Dermis microvascular lymphatic vessel endothelial cell (primary cell): ENCODE data around the gene SLC13A2. TPM values are rescaled to one million over a fixed set of nuclear protein-coding genes. Genes with fewer than 3 reads are reported as not detected.
"Not testable (repeated sequence)": the region's sequence is repeated elsewhere in the genome, so short reads cannot be mapped to it uniquely, and the experiment has no call there.

Experiments used
- DNase-seq, 2 donors: peaks; one replicate each; pipeline versions ENCODE4 v3.0.0 to v3.0.0-alpha.2; 2010; ENCODE audit warnings: low read depth in 2 of 2
- total RNA-seq: library from RNA; depleted of rRNA; stranded (reverse); fragments of >200 nt; gene quantifications from 2 replicates; pipeline ENCODE4 v1.2.1, GENCODE V29; 2014

SLC13A2 gene, protein sequence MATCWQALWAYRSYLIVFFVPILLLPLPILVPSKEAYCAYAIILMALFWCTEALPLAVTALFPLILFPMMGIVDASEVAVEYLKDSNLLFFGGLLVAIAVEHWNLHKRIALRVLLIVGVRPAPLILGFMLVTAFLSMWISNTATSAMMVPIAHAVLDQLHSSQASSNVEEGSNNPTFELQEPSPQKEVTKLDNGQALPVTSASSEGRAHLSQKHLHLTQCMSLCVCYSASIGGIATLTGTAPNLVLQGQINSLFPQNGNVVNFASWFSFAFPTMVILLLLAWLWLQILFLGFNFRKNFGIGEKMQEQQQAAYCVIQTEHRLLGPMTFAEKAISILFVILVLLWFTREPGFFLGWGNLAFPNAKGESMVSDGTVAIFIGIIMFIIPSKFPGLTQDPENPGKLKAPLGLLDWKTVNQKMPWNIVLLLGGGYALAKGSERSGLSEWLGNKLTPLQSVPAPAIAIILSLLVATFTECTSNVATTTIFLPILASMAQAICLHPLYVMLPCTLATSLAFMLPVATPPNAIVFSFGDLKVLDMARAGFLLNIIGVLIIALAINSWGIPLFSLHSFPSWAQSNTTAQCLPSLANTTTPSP
- total RNA-seq, result not detected in 2 replicates

DNA sequence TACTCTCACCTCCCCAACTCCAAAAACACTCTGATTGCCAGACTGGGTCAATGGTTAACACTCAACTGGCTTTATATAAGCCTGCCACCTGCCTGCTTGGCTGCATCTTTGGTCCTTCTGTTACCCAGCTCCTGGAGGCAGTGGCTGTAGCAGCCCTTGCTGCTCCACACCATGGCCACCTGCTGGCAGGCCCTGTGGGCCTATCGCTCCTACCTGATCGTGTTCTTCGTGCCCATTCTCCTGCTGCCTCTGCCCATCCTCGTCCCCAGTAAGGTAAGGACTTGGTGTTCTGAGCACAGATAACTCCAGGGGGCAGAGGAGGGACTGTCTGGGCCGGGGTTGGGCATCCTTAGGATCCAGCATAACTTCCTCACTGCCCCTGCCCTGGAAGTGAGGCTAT, at the start of gene SLC13A2:
SLC13A2 (plus strand) TSS at position 103 of the 400 bp plus-strand sequence; CDS start at position 172, 69 bp downstream.
- no peak for DNase-seq

DNA sequence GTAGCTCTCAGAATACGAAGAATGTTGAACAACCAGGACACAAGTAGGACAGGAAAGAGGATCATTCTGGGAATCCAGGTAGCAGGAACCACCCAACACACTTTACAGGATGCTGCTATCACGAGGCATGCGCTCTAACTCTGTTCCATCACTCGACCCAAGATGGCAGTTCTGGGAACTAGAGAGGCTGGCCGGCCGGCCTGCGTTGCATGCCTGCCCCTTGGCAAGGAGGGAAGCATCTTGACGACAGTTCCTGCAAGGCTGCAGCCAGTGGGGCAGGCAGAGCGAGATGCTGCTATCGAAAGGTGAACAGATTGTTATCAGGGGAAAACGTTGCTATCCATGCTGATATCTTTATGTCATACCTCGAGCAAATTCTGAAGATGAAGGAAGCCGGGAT, 48.2 kb upstream of the SLC13A2 start:
- no peak for DNase-seq

DNA sequence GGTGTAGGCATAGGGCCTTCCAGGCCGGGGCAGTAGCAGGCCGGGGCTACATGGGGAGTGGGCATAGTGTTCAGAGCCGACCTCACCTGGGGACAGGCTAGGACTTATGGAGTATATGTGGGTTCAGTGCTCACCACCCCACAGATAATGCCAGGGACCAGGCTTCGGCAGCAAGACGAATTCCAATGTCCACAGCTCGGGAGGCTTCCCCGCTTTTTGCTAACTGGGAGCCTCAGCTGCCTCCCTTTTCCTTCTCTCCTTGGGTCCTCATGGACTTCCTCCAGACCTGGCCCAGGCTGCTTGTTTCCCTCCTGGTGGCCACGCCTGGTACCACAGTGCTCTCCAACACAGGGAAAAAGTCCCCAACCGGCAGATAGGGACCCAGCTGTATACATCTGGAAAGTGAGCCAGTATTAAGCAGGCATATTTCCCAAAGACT, 47.3 kb upstream of the SLC13A2 start:
- DNase-seq, result no peak

DNA sequence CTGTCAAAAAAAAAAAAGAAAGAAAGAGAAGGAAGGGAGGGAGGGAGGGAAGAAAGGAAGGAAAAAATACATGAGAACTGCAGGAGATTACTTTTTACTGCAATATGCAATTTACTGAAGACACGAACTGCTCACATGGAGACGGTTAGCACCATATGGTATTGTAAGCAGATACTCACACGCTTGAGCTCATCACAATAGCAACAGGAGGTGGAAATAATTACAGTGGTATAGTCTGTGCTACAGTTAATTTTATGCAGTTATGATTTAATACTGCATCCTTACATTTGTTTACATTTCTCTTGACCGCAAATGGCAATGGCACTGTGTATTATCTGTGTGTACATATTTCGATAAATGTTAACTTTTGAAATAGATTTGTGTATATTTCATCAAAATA, 46.1 kb upstream of the SLC13A2 start:
- no peak for DNase-seq

DNA sequence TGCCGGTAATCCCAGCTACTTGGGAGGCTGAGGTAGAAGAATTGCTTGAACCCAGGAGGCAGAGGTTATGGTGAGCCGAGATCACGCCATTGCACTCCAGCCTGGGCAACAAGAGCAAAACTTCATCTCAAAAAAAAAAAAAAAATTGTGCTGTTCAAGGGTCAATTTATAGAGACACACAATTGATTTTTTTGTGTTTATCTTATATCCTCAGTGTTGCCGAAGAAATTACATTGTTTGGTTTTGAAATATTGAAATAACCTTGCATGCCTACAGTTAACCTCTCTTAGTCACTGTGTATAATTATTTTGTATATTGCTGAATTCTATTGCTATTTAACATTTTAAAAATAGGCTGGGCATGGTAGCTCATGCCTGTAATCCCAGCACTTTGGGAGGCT, 45.5 kb upstream of the SLC13A2 start:
- not testable (repeated sequence) for DNase-seq

DNA sequence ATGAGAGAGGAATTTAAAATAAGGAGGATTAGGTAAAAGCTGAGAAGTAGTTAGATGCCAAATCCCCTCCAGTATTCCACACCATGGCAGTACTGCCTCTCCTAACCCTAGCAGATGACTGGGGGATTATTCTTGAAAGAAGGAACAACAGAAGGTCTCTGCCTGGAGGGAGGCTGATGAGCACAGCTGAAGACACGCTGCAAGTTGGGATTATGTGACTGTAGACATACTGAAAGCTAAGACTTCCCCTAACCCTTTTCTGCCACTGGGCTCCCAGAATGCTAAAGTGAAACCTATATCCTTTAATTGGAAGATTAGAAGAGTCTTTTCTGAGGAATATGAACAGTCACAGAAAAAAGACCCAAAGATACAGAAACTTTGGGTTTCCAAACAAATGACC, 39.7 kb upstream of the SLC13A2 start:
- no peak for DNase-seq

DNA sequence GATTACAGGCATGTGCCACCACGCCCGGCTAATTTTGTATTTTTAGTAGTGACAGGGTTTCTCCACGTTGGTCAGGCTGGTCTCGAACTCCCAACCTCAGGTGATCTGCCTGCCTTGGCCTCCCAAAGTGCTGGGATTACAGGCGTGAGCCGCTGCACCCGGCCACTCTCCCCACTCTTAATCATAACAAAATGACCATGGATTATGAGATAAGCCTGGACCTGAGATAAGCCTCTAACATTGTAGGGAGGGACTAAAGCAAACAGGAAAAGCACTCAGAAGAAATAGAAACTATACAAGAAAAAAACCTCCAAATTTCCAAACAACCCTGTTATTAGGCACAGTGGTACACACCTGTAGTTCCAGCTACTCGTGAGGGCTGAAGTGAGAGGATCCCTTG, 39.1 kb upstream of the SLC13A2 start:
- DNase-seq, result not testable (repeated sequence)

DNA sequence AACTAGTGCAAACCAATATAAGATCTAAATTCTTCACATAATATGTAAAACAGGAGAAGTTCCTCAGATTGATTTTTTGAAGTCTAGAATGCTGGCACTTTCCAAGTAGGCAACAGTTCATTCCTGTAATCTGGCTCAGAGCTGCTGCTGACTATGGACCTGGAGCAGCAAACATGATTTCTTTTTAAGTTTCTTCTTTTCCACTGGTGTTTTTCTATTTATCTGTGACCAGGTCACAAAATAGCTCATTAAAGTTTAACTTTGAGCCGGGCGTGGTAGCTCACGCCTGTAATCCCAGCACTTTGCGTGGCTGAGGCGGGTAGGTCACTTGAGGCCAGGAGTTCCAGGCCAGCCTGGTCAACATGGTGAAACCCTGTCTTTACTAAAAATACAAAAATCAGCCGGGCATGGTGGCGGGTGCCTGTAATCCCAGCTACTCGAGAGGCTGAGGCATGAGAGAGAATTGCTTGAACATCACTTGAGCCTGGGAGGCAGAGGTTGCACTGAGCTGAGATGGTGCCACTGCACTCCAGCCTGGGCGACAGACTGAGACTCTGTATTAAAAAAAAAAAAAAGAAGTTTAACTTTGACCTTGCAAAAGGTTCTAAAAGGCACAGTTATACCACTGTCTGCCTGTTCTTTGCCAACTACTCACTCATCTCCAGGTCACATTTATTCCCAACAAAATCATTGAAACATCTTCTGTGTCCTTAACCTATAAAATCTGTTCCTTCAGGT, 29.4 kb upstream of the SLC13A2 start:
- no peak for DNase-seq

DNA sequence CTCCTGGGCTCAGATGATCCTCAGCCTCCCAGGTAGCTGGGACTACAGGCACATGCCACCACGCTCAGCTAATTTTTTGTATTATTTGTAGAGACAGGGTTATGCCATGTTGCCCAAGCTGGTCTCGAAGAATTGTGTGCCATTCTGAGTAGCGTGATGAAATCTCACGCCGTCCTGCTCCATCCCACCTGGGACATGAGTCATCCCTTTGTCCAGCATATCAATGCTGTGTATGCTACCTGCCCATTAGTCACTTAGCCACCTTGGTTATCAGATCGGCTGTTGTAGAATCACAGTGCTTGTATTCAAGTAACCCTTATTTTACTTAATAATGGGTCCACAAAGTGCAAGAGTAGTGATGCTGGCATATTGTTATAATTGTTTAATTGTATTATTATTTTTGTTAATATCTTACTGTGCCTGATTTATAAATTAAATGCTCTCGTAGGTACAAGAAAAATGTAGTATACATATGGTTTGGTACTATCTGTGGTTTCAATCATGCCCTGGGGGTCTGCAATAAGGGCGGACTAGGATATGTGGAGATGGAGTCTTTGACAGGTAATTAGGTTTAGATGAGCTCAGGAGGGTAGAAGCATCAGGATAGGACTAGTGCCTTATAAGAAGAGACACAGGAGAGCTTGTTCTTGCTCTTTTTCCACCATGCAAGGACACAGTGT, 26.6 kb upstream of the SLC13A2 start:
- DNase-seq, result no peak

DNA sequence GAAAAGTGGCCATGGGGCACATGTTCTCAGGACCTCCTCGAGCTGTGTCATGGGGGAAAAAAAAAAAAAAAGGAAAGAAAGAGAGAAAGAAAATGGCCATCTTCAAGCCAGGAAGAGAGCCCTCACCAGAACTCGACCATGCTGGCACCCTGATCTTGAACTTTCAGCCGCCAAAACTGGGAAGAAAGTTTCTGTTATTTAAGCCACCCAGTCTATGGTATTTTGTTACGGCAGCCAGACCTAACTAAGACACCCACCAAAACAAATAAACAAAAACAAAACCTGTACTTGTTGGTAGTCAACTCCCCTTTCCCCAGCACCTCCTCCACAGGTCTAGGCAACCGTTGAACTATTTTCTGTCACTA, 26.1 kb upstream of the SLC13A2 start:
- no peak for DNase-seq

DNA sequence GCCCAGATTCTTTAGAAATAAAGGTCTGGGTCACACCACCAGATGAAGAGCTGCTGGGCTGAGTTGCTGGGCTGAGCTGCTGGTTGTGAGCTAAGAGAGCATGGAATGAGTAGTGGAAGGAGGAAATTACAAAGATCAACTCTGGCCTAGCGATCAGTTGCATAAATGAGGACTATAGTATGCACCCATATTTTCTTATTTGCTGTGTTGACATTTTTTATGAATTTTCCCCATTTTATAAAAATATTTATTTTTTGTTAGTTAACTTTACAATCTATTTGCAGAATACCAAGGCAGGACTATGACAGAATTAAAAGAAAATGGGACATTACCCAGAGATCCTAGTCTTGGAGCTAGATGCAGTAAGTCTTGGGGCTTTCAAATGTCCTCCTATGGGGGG, 23.6 kb upstream of the SLC13A2 start:
- no peak for DNase-seq

DNA sequence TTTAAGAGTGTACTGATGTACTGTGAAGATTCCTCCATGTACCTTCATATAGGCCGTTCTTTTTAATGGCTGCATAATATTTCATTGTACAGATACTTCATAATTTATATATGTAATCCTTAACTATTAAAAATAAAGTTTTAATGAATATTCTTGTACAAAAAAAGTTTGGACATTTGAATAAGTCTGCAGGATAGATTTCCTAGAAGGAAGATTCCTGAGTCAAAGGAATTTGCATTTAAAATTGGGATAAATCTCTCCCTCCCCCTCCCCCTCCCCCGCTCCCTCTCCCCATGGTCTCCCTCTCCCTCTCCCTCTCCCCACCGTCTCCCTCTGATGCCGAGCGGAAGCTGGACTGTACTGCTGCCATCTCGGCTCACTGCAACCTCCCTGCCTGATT, 15.6 kb upstream of the SLC13A2 start:
- DNase-seq, result no peak

DNA sequence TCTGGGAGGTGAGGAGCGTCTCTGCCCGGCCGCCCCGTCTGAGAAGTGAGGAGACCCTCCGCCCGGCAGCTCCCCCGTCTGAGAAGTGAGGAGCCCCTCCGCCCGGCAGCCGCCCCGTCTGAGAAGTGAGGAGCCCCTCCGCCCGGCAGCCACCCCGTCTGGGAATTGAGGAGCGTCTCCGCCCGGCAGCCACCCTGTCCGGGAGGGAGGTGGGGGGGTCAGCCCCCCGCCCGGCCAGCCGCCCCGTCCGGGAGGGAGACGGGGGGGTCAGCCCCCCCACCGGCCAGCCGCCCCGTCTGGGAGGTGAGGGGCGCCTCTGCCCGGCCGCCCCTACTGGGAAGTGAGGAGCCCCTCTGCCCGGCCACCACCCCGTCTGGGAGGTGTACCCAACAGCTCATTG, 14.6 kb upstream of the SLC13A2 start:
- not testable (repeated sequence) for DNase-seq

DNA sequence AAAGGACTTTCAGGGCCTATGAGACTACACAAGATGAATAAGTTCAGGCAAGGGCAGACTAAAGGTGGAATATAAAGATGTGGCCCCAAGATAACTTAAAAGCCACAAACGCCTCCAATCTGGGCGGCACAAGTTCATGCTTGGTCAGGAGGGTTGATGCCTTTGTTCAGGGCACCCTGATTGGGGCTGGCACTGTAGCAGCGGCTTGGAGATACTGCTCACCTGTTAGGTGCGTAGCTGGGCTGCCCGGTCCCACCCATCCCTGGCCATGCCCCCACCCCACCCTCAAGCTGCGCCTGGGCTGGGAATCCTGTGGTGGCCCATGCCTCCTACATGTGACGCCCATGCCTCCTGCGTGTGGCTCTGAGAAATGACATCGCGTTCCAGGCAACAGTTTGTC, 12.5 kb upstream of the SLC13A2 start:
- no peak for DNase-seq

DNA sequence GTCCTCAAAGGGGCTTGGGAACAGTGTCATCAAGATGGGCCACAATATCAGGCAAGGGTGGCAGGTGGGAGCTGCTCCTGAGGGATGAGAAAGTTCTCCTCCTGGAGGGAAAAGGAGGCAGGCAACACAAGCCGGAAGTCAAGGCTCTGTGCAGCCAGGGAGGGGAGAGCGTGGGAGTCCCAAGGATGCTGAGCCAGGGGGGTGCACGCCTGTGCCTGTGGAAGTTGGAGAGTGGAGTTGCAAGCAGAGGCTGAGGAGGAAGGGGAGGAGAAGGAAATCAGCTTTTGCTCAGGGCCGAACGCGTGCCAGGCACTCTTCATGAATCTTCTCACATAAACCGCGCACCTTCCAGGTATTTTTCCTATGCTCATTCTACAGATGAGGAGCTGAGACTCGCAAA, 7.4 kb upstream of the SLC13A2 start:
- no peak for DNase-seq

DNA sequence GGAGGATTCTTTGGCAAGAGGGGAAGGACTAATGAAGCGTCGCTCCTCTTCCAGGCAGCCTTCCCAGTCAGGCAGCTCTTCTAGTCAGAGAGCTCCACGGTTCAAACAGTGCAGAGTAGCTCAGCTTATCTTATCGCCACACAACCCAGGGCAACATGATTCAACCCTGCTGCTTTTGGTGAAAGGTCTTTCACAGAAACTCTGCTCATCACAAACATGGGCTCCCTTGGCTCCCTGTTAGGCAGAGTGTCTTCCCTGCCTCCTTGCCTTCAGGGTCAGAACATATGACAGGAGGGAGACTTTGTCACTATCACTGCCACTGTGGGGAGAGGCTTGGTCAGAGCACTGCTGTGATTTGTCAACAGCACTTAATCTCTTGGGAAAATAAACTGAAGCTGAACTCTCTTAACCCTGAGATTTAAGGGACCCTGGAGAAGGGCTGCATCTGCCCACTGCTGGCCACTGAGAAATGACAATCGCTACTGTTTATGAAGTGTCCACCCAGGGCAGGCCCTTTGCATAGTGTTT, 6.9 kb upstream of the SLC13A2 start:
- DNase-seq, result no peak

DNA sequence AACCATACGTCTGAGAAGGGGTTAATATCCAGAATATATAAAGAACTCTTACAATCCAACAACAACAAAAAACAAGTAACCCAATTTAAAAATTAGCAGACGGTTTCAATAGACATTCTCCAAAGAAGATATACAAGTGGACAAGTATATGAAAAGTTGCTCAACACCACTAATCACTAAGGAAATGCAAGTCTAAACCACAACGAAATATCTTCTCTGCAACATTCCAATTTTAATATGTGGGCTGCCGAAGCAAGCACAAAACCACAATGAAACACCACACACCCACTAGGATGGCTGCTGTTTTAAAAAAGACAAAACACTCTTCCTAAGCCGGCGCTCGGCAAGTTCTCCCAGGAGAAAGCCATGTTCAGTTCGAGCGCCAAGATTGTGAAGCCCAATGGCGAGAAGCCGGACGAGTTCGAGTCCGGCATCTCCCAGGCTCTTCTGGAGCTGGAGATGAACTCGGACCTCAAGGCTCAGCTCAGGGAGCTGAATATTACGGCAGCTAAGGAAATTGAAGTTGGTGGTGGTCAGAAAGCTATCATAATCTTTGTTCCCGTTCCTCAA, 5.9 kb upstream of the SLC13A2 start:
- no peak for DNase-seq

DNA sequence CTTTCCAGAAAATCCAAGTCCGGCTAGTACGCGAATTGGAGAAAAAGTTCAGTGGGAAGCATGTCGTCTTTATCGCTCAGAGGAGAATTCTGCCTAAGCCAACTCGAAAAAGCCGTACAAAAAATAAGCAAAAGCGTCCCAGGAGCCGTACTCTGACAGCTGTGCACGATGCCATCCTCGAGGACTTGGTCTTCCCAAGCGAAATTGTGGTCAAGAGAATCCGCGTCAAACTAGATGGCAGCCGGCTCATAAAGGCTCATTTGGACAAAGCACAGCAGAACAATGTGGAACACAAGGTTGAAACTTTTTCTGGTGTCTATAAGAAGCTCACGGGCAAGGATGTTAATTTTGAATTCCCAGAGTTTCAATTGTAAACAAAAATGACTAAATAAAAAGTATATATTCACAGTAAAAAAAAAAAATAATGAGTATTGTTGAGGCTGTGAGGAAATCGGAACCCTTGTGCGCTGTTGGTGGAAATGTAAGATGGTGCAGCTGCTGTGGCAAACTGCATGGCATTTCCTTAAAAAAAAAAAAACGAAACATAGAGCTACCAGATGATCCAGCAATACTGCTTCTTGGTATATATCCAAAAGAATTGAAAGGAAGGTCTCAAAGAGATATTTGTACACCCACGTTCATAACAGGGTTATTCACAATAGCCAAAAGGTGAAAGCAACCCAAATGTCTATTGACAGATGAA, 5.3 kb upstream of the SLC13A2 start:
- not testable (repeated sequence) for DNase-seq

DNA sequence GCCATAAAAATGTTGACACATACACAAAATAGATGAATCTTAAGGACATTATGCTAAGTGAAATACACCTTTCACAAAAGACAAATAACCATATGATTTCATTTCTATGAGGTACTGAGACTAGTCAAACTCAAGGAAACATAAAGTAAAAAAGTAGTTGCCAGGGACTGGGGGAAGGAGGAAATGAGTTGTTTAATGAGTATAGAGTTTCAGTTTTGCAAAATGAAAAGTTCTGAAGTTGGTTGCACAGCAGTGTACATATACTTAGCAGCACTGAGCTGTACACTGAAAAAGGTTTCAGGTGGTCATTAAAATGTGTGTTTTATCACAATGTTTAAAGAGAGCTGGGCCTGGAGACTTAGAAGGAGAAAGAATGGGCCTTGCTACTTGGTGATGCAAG, 4.7 kb upstream of the SLC13A2 start:
- no peak for DNase-seq

DNA sequence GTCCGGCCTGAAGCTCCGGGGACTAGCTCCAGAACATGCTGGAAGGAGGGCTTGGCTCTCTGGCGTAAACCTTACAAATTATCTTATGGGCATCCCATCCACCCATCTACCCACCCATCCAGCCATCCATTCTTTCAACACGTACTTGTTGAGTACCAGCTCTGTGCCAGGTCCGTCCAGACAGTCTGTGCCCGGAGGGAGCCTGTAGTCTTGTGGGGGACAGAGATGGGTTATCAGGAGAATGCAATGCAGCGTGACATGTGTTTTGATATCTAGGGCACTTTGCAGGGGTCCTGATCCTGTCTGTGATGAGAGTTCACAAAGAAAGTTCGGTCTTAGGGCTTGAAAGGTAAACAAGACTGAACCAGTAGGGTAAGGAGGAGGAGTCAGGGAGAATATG, 4.1 kb upstream of the SLC13A2 start:
- no peak for DNase-seq
